ENCODE data around the gene ALDH1L2.

- TF ChIP-seq CTCF (optimal IDR thresholded peaks at IDR 0.05 in 1 of 3, IDR thresholded peaks at IDR 0.05 in 1 of 3, conservative IDR thresholded peaks at IDR 0.05 in 1 of 3; ENCODE audit: extremely low read depth in 1 of 3, insufficient read depth in 2 of 3, low read length in 3 of 3) (no peak), EZH2 (IDR thresholded peaks at IDR 0.05; ENCODE audit: low read length) (no peak)
Observed at GRCh38 chr12:105060715-105061378, 23.4 kb downstream of the ALDH1L2 start.
